TTC549 (cell line): Measurements from ENCODE around the gene EPB41L4A.
"Not testable (repeated sequence)": the region's sequence is repeated elsewhere in the genome, so short reads cannot be mapped to it uniquely, and the experiment has no call there.

Source experiments
- FAIRE-seq: peaks from 2 replicates; lab custom pipeline; 2012; peaks lifted over from hg19 to GRCh38; lab: Jason Lieb, UNC

EPB41L4A gene

DNA sequence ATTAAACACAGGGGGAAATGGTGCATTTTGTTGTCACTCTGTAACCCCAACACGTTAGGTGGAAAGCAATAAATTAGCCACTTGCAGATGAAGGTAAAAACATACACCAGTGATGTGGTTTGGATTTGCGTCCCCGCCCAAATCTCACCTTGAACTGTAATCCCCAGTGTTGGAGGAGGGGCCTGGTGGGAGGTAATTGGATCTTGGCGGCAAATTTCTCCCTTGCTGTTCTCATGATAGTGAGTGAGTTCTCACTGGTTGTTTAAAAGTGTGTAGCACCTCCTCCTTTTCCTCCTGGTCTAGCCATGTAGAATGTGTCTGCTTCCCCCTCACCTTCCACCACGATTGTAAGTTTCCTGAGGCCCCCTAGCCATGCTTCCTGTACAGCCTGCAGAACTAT, 17.2 kb downstream of the EPB41L4A start:
- FAIRE-seq = no peak

- FAIRE-seq = no peak
Observed at GRCh38 chr5:112397690-112398089, 21.4 kb downstream of the EPB41L4A start.

DNA sequence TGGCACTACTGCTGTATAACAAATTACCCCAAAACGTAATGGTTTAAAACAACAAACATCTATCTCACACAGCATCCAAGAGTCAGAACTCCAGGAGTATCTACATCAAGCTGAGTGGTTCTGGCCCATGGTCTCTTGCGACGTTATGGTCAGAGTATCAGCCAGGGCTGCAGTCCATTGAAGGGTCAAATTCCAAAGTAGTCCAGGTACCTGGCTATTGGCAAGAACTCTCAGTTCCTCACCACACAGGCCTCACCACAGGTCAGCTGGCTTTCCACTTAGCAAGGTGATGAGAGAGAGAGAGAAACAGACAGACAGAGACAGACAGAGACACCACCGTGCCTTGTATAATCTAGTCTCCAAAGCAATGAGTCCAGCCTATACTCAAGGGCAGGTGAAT, 22.6 kb downstream of the EPB41L4A start:
- no peak for FAIRE-seq

GRCh38 chr5:112395299-112395698, 23.8 kb downstream of the EPB41L4A start:
- FAIRE-seq = not testable (repeated sequence)

GRCh38 chr5:112390327-112390726, 28.8 kb downstream of the EPB41L4A start:
- FAIRE-seq = no peak

GRCh38 chr5:112388739-112389138, 30.3 kb downstream of the EPB41L4A start:
- no peak for FAIRE-seq

DNA sequence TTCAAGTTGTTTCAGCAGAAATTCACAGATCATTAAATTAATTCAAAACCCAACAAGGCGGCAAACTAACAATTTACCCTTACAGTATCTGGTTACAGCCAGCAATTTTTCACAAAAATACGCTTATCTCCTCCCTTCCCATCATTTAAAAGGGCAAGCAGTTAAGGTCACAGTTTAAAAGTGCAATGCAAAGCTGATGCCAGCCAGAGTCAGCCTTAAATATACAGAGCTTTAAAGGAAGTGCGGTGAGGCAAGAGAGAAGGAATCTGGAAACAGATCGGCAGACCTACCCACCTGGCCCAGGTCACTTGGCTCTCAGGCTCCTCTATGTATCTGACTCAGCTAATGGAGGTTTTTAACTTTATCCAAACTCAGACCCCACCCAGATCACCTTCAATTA, 31.0 kb downstream of the EPB41L4A start:
- FAIRE-seq = no peak

DNA sequence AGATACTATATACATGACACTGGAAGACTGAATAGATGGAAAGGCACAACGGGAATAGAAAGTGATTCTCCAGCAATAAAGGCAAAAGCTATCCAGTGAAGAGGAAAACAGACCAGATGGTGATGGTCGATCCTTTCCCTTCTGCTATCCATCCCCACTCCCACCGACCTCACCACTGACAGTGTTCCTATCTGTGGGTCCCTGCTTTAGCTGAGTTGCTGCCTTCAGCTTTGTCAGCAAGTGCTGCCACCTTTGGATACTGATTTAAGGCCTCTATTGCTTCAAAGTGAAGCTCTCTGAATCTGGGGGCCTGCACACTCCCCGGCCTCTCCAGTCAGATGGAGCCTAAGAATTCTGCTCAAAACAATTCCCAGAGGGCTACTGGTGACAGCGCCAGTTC, 32.3 kb downstream of the EPB41L4A start:
- FAIRE-seq = no peak

DNA sequence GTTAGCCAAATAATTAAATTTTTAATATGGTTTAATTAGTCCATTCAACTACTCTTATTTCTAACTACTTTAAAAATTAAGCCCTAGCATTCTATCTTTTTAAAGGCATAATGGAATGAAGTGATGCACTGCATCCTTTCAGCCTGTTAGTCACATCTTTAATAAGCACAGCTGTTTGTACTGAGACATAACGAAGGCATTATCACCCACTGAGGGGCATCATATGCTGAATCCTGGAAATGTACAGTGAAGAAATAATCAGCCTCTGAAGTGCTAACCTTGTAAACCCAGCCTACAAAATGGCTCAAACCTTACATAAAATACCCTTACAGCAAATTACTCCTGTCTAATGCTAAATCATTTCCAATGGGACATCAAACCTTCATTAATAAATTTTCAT, 33.1 kb downstream of the EPB41L4A start:
- no peak for FAIRE-seq

- no peak for FAIRE-seq
Observed at GRCh38 chr5:112385566-112385965, 33.5 kb downstream of the EPB41L4A start.

DNA sequence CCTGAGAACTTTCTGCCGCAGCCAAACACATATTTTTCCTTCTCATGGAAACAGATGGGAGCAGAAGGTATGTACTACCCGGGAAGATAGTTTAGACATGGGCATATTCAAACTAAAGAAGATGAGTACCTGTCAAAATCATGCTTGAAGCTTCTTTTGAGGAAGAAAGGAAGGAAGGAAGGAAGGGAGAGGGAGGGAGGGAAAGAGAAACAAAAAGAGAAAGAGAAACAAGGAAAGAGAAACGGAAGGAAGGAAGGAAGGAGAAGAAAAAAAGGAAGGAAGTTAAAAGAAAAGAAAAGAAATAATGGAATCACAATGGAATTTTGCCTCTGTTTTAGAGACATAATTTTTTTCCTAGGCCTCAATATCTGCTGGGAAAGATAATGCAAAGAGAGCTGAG, 34.6 kb downstream of the EPB41L4A start:
- no peak for FAIRE-seq

GRCh38 chr5:112382886-112383285, 36.2 kb downstream of the EPB41L4A start:
- no peak for FAIRE-seq

DNA sequence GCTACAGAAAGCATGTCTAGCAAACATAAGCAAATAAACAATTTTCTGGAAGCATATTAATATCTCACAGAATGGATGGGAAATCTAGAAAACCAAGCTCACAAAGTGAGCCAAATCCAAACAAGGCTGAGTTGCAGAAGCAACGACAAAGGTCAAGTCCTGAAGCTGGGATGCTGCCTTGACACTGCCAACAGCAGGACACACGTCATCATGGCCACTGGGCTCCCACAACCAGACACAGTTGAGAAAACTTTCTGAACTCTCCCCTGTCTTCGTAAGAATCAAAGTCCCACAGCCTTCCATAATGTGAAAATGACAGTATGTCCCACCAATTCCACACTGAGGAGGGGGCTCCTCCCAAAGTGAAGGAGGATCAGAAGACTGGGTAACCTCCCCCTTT, 37.6 kb downstream of the EPB41L4A start:
- FAIRE-seq = no peak

DNA sequence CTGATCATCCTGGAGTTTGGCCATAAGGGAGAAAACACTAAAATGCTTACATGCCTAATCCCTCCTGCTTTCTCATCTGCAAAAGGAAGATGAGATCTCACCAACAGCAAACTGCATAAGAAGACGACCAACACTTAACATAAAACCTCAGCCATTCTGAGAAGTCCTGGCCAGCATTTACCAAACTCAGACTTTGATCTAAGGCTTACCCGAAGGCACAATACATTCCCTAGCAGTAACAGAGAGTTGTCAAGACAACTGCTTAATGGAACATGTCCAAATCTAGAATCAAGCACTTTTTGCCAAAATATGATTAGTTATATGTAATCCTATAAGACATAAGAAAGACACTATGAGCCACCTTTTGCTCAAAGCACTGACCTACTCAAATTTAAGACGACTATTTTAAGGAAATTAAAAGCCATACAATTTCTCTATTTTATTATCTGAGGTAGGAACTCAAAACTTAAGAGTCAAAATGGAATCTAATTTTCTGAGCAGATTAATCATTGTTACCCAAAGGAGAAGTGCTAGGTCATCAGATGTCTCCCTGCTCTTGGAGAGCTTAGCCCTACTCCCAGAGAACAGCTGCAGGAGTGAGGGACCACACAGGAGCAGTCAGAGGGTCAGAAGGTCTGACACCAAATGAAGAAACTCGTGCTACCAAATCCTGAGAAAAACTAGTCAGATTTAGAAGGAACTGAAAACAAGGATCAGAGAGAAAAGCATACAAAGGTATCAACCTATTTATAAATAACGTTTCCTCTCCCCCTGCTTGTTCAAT, 39.3 kb downstream of the EPB41L4A start:
- FAIRE-seq = no peak

- no peak for FAIRE-seq
Observed at GRCh38 chr5:112374818-112375217, 44.3 kb downstream of the EPB41L4A start.

DNA sequence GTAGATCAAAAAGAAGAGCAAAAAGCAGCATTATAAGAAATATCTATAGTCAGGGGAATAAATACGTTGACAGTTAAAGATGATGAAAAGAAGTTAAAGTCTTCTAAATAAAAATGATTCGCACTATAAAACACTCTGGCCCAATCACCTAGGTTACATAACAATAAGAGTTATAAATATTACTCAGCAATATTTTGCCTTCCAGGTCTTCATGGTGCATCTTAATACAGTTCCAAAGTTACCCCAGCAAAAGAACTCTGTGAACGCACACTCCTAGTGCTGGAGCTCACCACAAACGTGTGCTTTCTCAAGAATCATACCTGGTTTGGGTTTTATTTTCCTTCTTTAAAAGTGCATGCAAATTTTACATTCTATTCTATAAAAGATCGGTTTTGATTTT, 44.7 kb downstream of the EPB41L4A start:
- FAIRE-seq = no peak

- FAIRE-seq = no peak
Observed at GRCh38 chr5:112373885-112374284, 45.2 kb downstream of the EPB41L4A start.

GRCh38 chr5:112372543-112372942, 46.5 kb downstream of the EPB41L4A start:
- no peak for FAIRE-seq

DNA sequence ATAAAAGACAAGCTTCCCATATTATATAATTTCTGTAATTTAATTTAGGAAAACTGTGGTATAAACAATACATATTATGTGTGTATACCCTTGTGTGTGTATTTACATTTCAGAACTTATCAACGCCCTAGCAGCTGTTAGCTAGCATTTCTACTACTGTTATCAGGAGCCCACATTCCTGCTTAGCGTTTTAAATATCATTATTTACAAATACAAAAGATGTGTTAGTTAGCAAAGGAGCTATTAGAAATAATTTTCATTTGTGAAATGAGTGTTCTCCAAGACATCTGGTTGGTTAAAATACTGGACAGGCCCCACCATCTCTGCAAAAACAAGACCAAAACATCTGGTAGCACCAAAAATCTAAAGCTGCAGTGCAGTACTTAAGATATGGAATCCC, 48.0 kb downstream of the EPB41L4A start:
- FAIRE-seq = no peak

DNA sequence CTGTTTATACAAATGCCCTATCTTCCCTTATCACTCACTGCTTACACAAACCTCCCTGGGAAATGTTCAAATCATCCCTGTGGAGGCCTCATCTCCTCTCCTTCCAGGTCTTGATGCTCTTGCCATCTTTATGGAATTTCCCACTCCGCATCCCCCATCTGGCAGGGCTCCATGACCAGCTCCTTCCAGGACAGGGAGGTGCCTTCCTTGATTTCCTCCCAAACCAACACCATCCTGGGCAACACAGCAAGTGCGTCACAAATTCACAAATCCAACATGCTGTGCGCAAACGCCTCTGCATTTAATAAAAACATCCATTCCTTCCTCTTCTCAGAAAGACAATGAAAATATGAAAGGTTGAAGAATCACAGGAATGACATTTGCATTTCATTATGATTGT, 51.7 kb downstream of the EPB41L4A start:
- FAIRE-seq = no peak

GRCh38 chr5:112366987-112367386, 52.1 kb downstream of the EPB41L4A start:
- no peak for FAIRE-seq

DNA sequence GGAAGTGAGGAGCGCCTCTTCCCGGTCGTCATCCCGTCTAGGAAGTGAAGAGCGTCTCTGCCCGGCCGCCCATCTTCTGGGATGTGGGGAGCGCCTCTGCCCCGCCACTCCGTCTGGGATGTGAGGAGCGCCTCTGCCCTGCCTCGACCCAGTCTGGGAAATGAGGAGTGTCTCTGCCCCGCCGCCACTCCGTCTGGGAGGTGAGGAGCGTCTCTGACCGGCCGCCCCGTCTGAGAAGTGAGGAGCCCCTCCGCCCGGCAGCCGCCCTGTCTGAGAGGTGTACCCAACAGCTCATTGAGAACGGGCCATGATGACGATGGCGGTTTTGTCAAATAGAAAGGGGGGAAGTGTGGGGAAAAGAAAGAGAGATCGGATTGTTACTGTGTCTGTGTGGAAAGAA, 58.3 kb downstream of the EPB41L4A start:
- FAIRE-seq = not testable (repeated sequence)

- no peak for FAIRE-seq
Observed at GRCh38 chr5:112356178-112356956, 62.7 kb downstream of the EPB41L4A start.
